Stimulated activated CD4-positive, alpha-beta T cell treated with anti-CD3 and anti-CD28 coated beads, Interleukin-2, amount 100 ng/mL, for 48 hours (primary cell): ENCODE data around the gene LUZP2.
"Not testable (repeated sequence)": the region's sequence is repeated elsewhere in the genome, so short reads cannot be mapped to it uniquely, and the experiment has no call there.

Experiments used
- DNase-seq, 2 donors: peaks; one replicate each; pipeline ENCODE4 v3.0.0-alpha.2; 2020

LUZP2 gene

DNA sequence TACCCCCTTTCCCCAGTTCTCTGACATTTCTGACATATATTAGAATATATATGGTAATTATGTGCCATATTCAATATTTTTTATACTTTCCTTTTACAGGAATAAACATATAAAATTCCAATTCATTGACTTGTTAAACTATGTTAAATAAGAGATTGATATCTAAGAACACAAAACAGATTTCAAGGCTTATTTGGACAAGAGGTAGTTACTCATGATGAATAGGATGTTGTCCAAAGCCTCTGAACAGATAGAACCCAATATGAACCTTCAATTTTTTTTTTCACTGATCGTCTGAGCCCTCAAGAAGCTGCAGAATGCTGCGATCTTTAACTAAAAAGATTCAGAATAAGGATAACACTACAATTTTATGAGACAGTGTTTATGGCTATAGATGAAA lies 340.3 kb downstream of the LUZP2 start:
- no peak for DNase-seq

DNA sequence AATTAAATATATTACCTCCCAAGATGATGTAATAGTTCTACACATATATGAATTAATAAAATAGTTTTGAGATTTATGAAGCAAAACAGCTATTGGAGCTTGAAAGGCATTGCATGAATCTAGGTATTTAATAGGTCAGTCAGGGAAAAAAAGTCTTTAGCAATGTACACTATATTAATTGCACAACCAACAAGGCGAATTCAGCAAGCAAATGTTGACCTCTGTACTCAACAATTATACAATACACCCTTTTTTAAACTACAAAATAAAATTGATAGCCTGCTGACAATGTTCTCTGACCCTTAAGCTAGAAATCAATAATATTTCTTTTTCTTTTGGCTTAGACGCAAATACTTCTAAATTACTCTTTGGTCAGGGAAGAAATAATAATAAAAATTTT lies 345.5 kb downstream of the LUZP2 start:
- DNase-seq = no peak

DNA sequence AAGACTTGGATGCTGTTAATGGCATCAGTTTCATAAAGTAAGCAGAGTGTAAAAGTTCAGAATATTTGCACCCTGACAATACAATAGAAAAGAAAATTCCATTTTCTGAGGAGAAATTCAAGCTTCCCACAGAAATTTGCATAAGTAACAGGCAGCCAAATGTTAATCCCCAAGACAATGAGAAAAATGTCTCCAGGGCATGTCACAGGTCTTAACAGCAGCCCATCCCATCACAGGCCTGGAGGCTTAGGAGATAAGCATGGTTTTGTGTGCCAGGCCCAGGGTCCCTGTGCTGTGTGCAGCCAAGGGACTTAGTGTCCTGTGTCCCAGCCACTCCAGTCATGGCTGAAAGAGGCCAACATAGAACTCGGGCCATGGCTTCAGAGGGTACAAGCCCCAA lies 347.6 kb downstream of the LUZP2 start:
- DNase-seq = no peak

DNA sequence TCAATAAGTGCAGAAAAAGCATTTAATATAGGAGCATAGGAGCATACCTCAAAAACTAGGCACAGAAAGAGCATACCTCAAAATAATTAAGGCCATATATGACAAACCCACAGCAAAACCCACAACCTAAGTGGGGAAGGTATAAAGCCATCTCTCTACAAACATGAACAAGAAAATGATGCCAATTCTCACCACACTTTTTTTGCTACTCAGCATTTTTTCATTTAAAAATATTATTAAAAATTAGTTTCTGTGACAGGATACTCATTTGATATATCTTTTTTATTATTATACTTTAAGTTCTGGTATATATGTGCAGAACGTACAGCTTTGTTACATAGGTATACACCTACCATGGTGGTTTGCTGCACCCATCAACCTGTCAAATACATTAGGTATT lies 352.0 kb downstream of the LUZP2 start:
- DNase-seq = no peak

DNA sequence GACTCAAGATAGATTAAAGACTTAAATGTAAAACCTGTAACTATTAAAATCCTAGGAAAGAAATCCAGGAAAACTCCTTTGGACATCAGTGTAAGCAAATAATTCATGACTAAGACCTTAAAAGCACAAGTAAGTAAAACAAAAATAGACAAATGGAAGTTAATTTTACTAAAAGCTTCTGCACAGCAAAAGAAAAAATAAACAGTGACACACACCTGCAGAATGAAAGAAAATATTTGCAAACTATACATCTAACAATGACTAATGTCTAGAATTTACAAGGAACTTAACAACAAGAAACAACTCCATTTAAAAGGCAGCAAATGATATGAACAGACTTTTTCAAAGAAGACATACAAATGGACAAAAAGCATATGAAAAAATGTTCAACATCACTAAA lies 359.1 kb downstream of the LUZP2 start:
- no peak for DNase-seq

DNA sequence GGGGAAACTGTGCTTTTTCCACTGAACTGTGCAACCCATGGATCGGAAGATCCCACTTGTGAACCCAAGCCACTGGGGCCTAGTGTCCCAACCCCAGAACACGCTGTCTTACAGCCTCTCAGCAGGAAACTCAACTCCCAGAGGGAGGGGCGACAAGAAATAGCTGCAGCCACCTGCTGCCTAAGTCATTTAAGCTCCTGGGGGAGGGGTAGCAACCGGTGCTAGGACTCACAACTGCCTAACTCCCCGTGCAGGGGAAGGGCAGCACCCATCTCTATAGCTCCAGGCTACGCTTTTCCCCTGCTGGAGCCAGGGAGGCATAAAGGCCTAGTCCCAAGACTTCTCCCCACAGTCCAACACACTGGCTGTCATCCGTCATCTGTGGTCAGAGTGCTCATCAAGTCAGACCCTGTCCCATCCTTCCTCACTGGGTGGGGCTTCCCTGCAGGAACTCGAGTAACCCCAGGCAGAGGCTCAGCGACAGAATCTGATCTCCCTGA lies 363.0 kb downstream of the LUZP2 start:
- DNase-seq = no peak

DNA sequence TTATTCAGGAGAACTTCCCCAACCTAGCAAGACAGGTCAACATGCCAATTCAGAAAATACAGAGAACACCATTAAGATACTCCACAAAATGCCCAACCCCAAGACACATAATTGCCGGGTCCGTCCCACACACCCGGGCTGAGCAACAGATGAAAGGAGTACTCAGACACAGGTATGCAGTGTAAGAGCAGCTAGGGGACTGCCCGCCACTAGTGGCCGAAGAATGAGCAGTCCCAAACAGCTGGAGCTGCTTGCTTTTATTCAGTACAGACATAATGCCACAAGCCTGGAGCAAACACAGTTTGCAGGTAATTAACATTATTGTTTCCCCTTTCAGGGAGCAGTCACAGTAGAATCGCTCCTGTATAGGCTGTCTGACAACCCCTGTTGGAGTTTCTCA lies 364.6 kb downstream of the LUZP2 start:
- no peak for DNase-seq

DNA sequence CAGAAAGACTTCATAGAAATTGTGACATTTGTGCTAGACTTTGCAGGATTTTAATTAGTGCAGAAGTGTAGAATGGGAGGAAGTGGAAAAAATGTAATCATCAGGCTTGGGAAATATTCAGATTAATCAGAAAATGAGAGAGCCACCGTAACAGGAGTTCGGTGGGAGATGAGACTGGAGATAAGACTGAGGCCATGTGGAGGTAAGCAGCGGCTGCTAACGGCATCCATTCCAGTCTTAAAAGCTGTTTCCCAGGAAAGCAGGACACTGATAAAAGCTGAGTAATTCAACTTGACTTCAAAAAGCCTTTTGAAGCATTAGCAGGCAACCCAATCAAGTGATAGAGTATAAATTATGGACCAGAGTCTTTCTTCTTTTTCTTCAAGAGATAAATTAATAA lies 369.9 kb downstream of the LUZP2 start:
- no peak for DNase-seq

DNA sequence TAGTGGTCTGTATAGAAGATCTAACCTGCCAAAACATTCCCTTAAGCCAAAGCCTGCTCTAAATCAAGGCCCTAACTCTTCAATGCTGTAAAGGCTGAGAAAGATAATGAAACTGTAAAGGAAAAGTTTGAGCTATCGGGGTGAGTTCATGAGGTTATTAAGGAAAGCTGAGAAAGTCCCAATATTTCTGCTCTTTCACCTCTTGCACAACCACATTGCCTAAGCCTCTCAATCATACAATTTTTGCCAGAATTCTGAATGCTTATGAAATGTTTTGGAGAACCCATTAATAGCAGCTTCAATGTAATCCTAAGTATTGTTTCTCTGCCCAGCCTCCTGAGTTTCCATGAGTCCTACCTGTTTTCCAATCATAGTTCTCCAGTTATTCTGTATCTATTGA lies 373.2 kb downstream of the LUZP2 start:
- no peak for DNase-seq

DNA sequence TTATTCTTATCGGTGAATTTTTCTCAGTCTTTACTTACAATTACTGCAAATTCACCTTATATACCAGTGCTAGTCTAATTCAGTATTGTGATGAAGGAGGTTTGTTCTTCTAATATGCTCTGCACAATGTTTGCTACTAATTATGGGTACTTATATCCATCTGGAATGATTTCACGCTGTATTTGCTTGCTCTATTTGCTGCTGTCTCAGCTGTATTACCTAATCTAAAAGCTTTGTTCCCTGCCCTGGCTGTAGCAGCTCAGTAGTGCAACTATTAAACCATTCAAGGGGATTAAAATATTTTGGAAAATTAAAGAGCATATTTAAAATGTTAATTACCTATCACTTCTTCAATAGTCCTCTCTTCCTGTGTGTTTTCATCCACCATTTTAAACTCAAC lies 375.3 kb downstream of the LUZP2 start:
- no peak for DNase-seq

DNA sequence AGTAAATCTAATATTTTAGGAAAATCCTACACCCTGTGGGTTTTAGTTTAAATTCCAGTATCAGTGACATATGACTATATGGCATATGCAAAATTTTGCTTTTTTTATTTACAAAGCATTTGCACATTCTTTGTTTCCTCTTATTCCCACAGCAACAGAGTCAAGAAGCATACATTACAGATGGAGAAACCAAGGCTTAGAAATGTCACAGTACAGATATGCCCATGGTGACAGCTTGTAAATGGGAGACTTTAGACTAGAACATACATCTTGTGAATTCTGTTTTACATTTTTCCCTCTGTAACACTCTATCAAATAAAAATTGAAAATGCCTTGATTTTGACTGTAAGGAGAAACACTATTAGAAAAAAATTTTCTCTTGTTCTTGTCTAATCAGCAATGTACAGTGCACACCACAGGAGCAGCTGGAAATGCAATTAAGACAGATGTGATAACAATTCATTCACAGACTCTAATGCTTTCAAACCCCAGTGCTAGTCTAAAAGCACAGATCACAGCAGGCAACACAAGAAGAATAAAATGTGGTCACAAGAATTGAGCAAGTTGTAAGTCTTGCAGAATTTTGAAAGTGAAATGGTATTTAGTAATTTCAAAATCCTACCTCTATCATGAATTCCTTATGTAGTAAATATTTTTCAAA lies 375.9 kb downstream of the LUZP2 start:
- no peak for DNase-seq

DNA sequence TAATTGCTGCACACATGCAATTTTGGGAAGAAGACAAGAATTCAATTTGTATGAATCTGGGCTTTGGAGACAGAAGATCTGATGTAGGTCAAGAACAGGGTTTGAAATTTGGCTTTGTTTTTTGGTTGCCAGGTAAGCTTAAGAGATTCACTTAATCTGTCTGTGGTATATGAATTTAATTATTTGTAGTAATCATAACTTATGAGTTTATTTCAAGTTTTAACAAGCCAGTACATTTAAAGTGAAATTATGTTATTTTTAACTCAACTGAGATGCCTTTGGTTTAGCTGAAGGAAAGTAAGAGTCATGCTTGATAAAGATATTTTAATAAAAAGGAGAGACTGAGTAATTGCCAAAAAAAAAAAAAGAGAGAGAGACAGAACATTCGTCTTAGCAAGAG lies 384.1 kb downstream of the LUZP2 start:
- DNase-seq = no peak

DNA sequence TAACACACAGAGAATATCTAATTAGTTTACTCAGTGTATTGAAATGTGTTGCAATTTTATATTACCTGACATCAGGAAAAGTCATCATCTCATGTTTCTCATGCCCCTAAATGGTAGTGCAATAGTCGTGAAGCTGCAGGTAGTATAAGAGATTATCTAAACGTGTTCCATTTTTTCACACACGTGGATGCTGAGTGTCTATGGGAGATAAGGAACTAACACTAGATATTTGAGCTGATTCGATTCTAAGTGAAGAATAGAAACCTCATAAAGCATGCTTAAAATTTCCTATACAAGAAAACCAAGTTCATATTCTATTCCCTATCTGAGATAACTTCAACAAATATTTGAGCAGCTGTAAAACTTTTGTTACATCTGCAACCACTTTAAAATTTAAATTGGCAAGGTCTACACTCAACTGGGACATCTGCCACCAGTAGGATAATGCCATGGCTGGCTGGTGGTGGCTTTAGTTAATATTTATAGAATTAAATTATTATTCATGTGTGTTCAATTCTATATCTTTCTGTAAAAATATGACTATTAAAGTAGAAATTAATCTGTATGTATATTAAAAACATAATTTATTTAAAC lies 388.8 kb downstream of the LUZP2 start:
- DNase-seq = no peak

DNA sequence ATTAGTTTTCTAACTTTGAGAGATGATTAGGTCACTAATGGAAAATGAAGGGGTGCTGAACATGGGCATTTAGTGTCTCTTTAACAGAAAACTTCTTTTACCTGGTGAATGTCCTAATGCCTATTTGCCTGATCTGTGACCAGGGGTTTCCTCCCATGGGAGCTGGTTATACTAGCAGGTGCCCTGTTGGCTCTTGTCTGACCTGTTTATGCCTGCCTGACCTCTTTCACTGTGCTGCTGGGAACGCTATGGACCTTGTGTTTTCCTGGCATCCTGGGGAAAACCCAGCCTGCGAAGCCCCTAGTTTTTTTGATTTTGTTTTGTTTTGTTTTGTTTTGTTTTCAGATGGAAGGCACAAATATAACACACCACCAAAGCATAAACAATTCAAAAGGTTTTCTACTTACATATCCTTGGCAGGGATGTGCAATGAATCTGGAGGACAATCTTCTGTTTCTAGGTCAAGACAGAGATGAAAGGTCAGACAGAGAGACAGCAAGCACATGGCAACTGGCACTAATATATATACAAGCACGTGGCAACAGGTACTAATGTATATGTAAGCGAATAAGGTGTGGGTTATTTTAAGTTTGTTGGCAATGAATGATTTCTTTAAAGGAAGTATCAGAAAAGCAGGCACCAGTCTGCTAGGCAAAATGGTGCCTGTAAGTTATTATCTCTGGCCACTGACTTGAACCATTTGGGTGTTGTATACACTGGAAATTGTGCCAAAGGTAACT lies 390.2 kb downstream of the LUZP2 start:
- DNase-seq = no peak

DNA sequence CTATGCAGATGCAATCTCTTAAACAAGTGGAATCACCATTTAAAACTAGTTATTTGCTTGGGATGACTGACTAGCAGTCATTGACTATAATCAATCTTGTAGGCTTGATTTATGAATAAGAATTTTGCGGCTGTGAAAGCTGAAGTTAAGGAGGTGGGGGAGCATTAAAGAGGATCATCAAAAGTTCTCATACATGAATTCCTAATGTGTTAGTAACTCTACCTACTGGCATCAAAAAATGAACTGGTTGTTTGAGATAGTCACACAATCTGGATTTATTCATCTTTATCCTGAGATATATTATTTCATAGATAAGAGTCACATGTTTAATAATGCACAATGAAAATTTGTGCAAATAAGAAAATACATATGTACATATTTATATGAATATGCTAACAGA lies 393.6 kb downstream of the LUZP2 start:
- no peak for DNase-seq

DNA sequence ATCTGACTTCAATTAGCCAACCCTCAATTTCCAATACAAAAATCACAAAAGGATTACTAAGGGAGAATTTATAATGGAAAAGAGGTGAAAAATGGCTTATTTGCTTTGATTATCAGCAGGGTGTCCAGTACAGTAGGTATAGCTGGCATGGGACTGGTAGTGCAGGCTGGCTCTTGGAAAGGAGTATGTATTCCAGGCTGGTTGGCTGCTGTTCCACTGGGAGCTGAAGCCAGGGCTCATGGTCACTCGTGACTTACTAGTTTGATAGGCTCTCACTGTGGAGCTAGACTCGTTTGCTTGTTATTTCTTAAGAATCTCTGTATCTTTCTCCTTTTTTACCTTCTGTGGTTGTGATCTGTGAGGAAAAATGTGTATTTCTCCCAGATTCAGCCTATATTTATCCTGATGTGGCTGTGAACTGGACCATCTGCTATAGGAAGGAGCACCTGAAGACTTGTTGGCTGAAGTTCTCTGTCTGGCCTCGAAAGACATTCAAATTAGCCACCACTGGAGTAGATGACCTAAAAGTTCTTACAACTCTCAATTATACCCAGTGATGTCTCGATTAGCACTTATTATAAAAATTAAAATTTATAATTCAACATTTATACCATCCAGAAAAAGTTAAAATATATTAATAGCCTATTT lies 395.1 kb downstream of the LUZP2 start:
- DNase-seq = not testable (repeated sequence)

DNA sequence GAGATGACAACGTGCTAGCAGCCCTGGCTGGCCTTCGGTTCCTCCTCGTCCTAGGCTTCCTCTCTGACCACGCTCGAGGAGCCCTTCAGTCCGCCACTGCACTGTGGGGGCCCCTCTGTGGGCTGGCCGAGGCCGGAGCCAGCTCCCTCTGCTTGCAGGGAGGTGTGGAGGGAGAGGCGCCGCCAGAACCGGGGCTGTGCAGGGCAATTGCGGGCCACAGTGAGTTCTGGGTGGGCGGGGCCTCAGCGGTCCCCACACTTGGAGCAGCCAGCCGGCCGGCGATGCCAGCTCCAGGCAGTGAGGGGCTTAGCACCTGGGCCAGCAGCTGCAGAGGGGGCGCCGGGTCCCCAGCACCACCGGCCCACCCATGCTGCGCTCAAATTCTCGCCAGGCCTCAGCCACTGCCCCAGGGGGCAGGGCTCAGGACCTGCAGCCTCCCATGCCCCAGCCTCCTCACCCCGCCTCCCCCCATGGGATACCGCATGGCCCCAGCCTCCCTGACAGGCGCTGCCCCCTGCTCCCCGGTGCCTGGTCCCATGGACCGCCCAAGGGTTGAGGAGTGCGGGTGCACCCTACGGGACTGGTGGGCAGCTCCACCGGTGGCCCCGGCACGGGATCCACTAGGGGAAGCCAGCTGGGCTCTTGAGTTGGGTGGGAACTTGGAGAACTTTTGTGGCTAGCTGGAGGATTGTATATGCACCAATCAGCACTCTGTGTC lies 399.4 kb downstream of the LUZP2 start:
- DNase-seq = no peak

DNA sequence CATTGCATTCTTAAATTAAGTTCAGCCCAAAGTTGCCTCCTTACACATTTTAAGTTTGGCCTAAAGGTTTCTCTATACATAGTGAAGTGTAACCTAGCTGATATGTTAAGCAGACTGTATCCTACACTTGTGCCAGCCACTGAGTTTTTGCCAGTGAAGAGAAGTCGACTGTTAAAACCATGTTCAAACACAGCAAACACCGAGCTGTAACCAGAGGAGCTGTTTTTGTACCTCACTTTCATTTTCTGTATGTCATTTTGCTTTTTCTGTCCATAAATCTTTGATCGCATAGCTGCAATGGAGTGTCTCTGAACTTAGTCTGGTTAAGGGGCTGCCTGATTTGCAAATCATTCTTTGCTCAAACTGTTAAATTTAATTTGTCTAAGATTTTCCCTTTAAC lies 403.7 kb downstream of the LUZP2 start:
- no peak for DNase-seq

DNA sequence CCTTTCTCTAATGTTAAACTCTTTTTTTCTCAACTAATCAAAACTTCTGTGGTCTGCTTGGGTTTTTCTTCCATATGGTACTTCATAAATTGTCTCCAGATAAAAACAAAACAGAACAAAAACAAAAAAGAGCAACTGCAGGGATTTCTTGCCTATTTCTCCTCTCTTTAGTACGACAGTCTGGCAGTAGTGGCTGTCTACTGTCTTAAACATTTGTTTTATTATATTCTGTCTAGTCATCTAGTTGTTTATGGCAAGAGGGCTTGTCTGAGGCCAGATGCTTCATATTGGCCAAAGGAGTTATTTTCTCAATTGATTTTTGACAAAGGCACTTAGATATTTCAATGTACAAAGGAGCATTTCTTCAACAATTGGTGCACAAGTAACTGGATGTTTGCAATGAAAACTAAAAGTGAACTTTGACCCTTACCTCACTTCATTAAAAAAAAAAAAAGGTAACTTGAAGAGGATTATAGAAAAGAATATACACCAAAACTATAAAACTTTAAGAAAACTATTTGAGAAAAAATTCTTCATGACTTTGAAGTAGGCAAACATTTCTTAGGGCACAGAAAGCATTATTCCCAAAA lies 404.2 kb downstream of the LUZP2 start:
- no peak for DNase-seq

DNA sequence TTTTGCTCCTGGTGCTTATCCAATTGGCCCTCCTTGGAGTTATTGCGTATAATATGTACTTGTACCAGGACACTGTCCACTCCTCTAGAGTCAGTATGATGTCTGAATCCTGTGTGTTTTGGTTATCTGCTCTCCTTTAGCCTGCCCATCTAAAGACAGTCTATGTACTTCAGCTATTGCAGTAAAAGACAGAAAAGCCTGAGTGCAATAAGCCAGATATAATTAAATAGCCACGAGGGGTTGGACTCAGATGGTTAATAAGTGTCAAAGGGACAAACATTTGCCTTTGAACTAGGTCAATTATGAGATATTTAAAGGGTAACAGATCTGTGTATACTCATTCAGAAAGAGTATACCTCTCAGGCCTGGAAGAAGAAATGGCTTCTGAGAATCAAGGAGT lies 406.7 kb downstream of the LUZP2 start:
- DNase-seq = no peak

DNA sequence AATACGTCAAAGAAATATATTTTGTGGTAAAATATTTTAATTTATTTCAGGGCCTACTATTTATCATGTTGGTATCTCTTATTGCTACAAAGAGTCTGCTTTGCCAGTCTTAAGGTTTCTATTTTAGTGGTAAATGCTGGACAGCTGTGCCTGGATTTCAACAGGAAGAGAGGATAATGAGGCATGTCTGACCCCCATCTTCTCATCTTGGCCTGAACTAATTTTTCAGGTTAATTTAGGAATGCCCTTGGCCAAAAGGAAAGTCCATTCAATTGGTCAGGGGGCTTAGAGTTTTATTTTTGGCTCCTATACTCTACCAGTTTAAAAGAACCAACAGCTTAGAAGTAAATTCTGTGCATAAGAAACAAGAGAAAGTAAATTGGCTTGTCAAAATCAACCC lies 428.2 kb downstream of the LUZP2 start:
- no peak for DNase-seq

DNA sequence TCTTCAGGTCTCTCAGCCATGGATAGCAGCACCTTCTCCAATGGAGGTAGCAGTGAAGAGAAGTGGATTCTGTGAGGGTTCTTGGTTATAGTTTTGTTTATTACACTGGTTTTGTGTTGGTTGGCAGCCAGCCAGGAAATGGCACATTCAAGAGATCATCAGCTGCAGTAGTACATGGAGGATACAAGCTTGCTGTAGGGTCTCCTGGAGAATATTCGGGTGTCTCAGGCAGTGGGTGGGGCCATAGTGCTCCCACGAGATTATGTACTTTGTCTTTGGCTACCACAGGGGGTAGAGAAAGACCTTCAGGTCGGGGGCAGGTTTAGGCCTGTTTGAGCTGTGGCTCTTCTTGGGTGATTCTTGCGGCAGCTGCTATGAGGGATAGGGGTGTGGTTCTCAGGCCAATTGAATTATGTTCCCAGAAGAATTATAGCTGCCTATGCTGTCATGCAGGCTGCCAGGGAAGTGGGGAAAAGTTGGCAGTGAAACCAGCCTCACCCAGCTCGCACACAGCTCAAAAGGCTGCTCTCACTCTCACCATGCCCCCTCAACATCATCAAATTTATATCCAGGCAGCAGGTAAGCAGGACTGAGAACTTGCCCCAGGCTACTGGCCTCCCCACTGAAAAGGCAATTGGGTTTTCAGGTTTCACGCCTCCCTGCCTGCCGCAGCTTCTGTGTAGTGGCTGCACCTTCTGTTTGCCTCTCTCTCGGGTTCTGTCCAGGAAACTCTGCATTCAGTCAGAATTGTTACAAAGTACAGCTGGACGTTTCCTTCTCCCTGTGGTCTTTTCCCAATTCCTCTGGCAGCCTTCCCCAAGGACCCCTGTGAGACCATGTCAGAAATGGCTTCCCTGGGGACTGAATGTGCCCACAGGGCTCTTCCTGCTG lies 435.5 kb downstream of the LUZP2 start:
- DNase-seq = no peak
